Testis (tissue), 3 donors: Measurements from ENCODE around the gene ZMYND12. TPM values are rescaled to one million over a fixed set of nuclear protein-coding genes. Genes with fewer than 3 reads are reported as not detected.

ENCODE experiments used
- DNase-seq: peaks from one replicate; pipeline ENCODE4 v3.0.0-alpha.2; 2019
- H3K27ac ChIP-seq, 2 donors: fragments of 200-600 bp; sonication (generic); one replicate each; pipeline ENCODE4 v1.5.1; 2019
- H3K27me3 ChIP-seq: fragments of 200-600 bp; sonication (generic); one replicate; pipeline ENCODE4 v1.5.1; 2019
- H3K36me3 ChIP-seq: fragments of 200-600 bp; sonication (generic); one replicate; pipeline ENCODE4 v1.5.1; 2017; ENCODE audit warnings: low read depth; ENCODE audit errors: missing control alignments
- H3K4me1 ChIP-seq: fragments of 200-600 bp; sonication (generic); one replicate; pipeline ENCODE4 v1.5.1; 2019
- H3K4me3 ChIP-seq, 2 donors: fragments of 200-600 bp; sonication (generic); one replicate each; pipeline ENCODE4 v1.5.1; 2017 to 2019
- H3K9me3 ChIP-seq: fragments of 200-600 bp; sonication (generic); one replicate; pipeline ENCODE4 v1.5.1; 2017
- POLR2A ChIP-seq: fragments of 450-650 bp; IDR thresholded peaks from one replicate; pipeline ENCODE4 v1.6.1; 2017; ENCODE audit warnings: antibody characterized with exemption, mild to moderate bottlenecking, moderate library complexity
- WGBS, 2 donors: methylation state at CpG; one replicate each; pipeline ENCODE4 v1.1.5; 2018; 5-methylcytosine and 5-hydroxymethylcytosine counted together
- intact Hi-C: fragments of 100-400 bp; cut with DNase I; formaldehyde crosslinking; loops from one replicate; pipeline ENCODE4 v1.15.1; 2023; ENCODE audit warnings: low total_unique reads
- polyA plus RNA-seq: library from polyadenylated mRNA; stranded (reverse); fragments of 350-450 nt; fragmentation: Illumina TruSeq; extraction: RNeasy Lipid Tissue Mini Kit (QIAGEN cat#74804); gene quantifications from one replicate; pipeline ENCODE4 v1.2.3, GENCODE V29; 2014; ENCODE audit warnings: low read depth, low replicate concordance; ENCODE audit not compliant: insufficient read depth
- total RNA-seq, 2 donors: library from RNA; depleted of rRNA; stranded (reverse); fragments of >200 nt; gene quantifications; one replicate each; pipeline ENCODE4 v1.2.3, GENCODE V29; 2016
- TF ChIP-seq, protein P1 (sequence below), 3 experiments: fragments of 450-650 bp in 2 of 3; fragments of 200-600 bp in 1 of 3; sonication (generic) in 1 of 3; IDR thresholded peaks; one replicate each; pipeline ENCODE4 v1.5.1; 2016 to 2019; ENCODE audit warnings: antibody characterized with exemption in 3 of 3, mild to moderate bottlenecking in 2 of 3, moderate library complexity in 1 of 3

ZMYND12 gene
- total and polyA plus RNA-seq, 3 donors from 2014 or later = 31.3 to 122 (median 40.7) TPM

DNA sequence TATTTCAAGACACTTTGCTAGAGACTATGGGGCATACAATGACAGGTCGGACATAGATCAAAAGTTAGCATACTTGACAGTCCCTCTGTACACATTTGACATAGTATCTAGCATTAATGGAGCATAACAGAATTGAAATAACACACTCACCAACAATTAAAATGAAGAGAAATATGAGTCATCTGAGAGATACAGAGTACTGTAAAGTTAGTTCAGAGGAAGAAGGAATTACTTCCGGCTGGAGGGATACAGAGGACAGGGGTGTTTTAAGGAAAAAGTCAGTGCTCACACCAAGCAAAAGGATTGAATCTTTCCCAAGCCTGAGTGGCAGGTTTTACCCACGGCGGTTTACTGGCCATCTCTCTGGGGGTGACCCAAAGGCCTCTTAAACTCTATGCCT is 2.4 kb downstream of the ZMYND12 start:
- WGBS, 2 donors = 73 to 82% methylated on average over 4 of the region's 4 CpGs

DNA sequence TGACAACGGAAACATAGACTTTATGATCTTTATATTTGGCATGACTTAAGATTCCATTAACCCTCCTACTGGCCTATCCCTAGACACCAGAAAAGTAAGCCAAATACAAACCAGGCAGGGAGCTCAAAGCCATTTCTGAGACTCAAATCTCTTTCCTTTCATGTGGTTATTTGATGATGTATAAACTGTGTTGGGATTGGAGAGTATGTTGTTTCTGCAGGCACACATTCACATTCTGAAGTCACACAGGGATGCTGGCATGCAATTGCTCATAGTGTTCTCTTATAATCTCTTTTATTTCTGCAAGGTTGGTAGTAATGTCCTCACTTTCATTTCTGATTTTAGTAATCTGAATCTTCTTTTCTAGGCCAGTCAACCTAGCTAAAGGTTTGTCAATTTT is 5.8 kb downstream of the ZMYND12 start:
- no peak for TF ChIP-seq POLR2A
- TF ChIP-seq, protein P1, sequence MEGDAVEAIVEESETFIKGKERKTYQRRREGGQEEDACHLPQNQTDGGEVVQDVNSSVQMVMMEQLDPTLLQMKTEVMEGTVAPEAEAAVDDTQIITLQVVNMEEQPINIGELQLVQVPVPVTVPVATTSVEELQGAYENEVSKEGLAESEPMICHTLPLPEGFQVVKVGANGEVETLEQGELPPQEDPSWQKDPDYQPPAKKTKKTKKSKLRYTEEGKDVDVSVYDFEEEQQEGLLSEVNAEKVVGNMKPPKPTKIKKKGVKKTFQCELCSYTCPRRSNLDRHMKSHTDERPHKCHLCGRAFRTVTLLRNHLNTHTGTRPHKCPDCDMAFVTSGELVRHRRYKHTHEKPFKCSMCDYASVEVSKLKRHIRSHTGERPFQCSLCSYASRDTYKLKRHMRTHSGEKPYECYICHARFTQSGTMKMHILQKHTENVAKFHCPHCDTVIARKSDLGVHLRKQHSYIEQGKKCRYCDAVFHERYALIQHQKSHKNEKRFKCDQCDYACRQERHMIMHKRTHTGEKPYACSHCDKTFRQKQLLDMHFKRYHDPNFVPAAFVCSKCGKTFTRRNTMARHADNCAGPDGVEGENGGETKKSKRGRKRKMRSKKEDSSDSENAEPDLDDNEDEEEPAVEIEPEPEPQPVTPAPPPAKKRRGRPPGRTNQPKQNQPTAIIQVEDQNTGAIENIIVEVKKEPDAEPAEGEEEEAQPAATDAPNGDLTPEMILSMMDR (IDR thresholded peaks at IDR 0.05) = no peak
- H3K4me3 ChIP-seq = no peak overlapping the region
- no peaks in the 10 kb centered on the region for H3K9me3 ChIP-seq
- no peak for DNase-seq
- 74 to 82% methylated on average over 1 of the region's 1 CpG for WGBS, 2 donors
- H3K4me1 ChIP-seq = no peaks in the 10 kb centered on the region
- no peak overlapping the region for H3K27ac ChIP-seq
- intact Hi-C loops = no loop called here
- no peaks in the 10 kb centered on the region for H3K27me3 ChIP-seq
- no peaks in the 10 kb centered on the region for H3K36me3 ChIP-seq

More for the DNA sequence above, 2.4 kb downstream of the ZMYND12 start:
- TF ChIP-seq, protein P1 (IDR thresholded peaks at IDR 0.05) = no peak
- no peak for TF ChIP-seq POLR2A
- H3K4me3 ChIP-seq = no peak overlapping the region
- no peaks in the 10 kb centered on the region for H3K9me3 ChIP-seq
- intact Hi-C loops = no loop called here
- peaks cover 4% of the 10 kb centered on the region for H3K4me1 ChIP-seq
- no peak overlapping the region for H3K27ac ChIP-seq
- no peaks in the 10 kb centered on the region for H3K27me3 ChIP-seq
- no peaks in the 10 kb centered on the region for H3K36me3 ChIP-seq
- no peak for DNase-seq

DNA sequence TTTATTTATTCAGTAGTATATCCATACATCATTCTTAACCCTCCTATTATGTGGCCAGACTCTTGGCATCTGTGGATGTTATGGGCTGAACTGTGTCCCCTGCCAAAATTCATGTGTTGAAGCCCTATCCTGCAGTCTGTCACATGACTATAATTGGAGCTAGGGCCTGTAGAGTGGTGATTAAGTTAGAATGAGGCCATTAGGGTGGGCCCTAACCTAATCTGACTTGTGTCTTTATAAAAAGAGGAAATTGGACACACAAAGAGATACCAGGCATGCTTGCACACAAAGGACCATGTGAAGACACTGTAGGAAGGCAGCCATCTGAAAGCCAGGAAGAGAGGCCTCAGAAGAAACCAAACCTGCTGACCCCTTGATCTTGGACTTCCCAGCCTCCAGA is 6.6 kb downstream of the ZMYND12 start:
- H3K27me3 ChIP-seq = no peaks in the 10 kb centered on the region
- no peaks in the 10 kb centered on the region for H3K36me3 ChIP-seq
- H3K4me1 ChIP-seq = no peaks in the 10 kb centered on the region
- H3K4me3 ChIP-seq = no peak overlapping the region
- no peak for DNase-seq
- TF ChIP-seq, protein P1 (IDR thresholded peaks at IDR 0.05) = no peak
- no peak for TF ChIP-seq POLR2A
- H3K9me3 ChIP-seq = no peaks in the 10 kb centered on the region
- H3K27ac ChIP-seq = no peak overlapping the region
- intact Hi-C loops = no loop called here

DNA sequence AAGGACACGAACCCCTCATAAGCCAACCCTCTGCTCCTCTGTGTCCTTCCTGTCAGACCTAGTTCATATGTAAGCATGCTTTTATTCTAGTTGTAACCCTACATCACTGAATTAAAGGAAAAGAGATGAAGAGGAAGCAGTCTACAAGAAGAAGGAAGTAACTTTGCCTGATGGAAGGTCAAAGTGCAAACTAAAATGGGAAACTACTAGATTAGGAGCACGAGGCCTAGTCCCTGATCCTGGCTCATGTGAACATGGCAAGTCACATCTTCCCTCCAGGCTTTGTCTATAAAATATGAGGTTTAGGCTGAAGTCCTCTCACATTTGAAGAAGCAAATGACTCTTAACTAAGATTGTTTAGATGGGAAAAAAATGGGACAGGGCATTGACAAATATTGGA is 13.2 kb downstream of the ZMYND12 start:
- Histone ChIP-seq H3K27me3 (no peaks in the 10 kb centered on the region), H3K36me3 (no peaks in the 10 kb centered on the region), H3K27ac (no peak overlapping the region), H3K9me3 (no peaks in the 10 kb centered on the region), H3K4me1 (no peaks in the 10 kb centered on the region), H3K4me3 (no peak overlapping the region)
- no peak for TF ChIP-seq POLR2A
- TF ChIP-seq, protein P1 (IDR thresholded peaks at IDR 0.05) = no peak
- WGBS, 2 donors = 57 to 58% methylated on average over 2 of the region's 2 CpGs
- no peak for DNase-seq
- intact Hi-C loops = no loop called here

DNA sequence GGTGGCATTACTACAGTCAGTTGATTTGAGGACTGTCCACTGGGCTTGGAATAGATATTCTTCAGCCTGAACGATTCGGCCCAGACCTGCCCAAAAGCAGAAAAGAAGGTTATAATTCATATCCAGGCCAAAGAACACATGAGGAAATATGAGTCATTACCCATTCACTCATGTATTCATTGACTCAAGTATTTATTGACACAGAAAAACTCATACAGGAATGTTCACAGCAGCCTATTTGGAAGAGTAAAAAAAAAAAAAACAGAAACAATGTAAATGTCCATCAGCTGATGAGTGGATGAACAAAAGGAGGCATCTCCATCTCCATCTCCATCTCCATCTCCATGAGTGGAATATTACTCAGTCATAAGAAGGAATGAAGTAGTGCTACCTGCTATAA is 15.9 kb downstream of the ZMYND12 start:
- no peaks in the 10 kb centered on the region for H3K36me3 ChIP-seq
- no peak overlapping the region for H3K27ac ChIP-seq
- no peaks in the 10 kb centered on the region for H3K4me1 ChIP-seq
- no peaks in the 10 kb centered on the region for H3K27me3 ChIP-seq
- H3K9me3 ChIP-seq = no peaks in the 10 kb centered on the region
- intact Hi-C loops = no loop called here
- H3K4me3 ChIP-seq = no peak overlapping the region
- TF ChIP-seq POLR2A = no peak
- TF ChIP-seq, protein P1 (IDR thresholded peaks at IDR 0.05) = no peak
- no peak for DNase-seq
- 80 to 96% methylated on average over 2 of the region's 2 CpGs for WGBS, 2 donors
